ENCODE data around the gene HTD2.

DNA sequence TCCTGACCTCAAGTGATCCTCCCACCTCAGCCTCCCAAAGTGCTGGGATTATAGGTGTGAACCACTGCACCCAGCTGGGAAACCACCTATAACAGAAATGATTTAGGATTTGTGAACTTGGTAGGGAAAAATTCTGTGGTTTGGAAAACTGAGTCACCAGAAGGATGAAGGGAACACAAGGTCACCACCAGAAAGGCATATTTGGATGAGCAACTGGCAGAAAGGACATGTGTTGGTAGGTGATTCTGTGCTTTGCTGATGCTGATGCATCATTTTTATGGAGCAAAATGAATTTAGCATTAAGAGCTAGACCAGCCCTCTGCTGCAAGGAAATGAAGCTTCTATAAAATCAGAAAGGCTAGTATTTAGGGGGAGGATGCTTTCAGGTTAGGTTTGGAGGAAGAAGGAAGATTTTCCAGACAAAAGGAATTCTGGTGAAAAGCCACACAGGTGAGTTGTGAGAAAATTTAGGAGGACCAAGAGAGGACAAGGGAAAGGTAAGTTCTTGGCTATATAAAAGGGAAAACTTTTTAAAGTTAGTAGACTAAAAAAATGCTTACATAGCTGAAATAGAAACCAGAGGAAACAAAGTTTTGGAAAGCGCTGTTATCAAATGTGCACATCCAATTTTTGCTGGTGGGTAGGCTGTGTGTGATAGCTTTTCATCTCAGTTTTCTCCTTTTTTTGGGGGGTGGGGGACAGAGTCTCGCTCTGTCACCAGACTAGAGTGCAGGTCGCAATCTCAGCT lies 30.0 kb downstream of the HTD2 start:
- TF ChIP-seq ZNF3 (CRISPR knock-in tag; IDR thresholded peaks at IDR 0.05) (no peak), SAFB (IDR thresholded peaks at IDR 0.05; ENCODE audit: borderline replicate concordance, low read depth, low read length) (no peak), SMARCC2 (IDR thresholded peaks at IDR 0.05; ENCODE audit: low read depth) (no peak), ZBTB7A (IDR thresholded peaks at IDR 0.05; ENCODE audit: borderline replicate concordance, control insufficient read depth, low read depth, low read length) (no peak), KAT7 (CRISPR knock-in tag; IDR thresholded peaks at IDR 0.05; ENCODE audit: borderline replicate concordance) (no peak), HSF4 (CRISPR knock-in tag; IDR thresholded peaks at IDR 0.05; ENCODE audit: borderline replicate concordance) (no peak)

All from K562 (cell line).